ENCODE measurements around the gene SHISA8.

SHISA8 gene

DNA sequence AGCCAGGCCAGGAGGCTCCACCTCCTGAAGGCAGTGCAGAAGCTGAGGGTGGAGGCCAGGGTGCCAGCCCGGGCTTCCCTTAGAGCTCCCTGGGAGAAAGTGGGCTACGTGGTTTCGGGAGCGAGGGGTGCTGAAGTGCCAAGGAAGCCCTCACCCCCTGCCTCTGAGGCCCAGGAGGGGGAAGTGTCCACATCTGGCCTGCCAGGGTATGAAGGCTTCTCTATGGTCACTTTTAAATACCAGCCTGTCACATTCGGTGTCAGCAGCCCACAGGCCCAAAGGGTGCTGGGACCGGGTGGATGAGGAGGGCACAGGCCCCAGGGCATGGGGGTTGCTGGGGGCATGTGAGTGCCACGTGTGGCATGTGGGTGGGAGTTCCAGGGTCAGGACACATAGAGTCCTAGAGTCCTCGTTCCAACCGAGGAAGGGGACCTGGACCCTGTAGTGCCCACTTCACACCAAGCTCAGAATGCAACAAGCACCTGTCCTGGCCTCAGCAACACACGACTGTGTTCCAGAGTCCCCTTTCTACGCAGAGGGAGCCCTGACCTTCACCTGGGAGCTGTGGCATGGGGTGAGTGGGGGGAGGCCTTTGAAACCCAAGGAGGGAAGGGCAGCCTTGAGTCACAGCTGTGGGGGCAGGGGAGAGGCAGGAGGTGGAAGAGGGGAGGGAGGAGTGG, 1.7 kb downstream of the SHISA8 start:
- TF ChIP-seq ZNF274 (IDR thresholded peaks at IDR 0.05; ENCODE audit: low read depth, low read length): no peak
- no peak for TF ChIP-seq YY1 (IDR thresholded peaks at IDR 0.05; ENCODE audit: insufficient read depth, insufficient read length)
- TF ChIP-seq SUZ12 (IDR thresholded peaks at IDR 0.05; ENCODE audit: extremely low read depth, insufficient read depth, insufficient read length): no peak
- H3K9ac ChIP-seq (ENCODE audit: insufficient read length, low read depth): no peak overlapping the region
- no peaks in the 10 kb centered on the region for H3K9me3 ChIP-seq (ENCODE audit: insufficient read depth, low read length)
- no peak for DNase-seq (ENCODE audit: low read depth, low spot score)
- peaks cover 81% of the 10 kb centered on the region for H3K27me3 ChIP-seq (ENCODE audit: insufficient read depth, insufficient read length)
- H3K4me1 ChIP-seq (ENCODE audit: insufficient read depth, insufficient read length): peaks cover 18% of the 10 kb centered on the region
- H3K4me3 ChIP-seq (ENCODE audit: insufficient read length, low read depth): no peak overlapping the region
- no peaks in the 10 kb centered on the region for H3K36me3 ChIP-seq (ENCODE audit: insufficient read depth, insufficient read length, low read length)

DNA sequence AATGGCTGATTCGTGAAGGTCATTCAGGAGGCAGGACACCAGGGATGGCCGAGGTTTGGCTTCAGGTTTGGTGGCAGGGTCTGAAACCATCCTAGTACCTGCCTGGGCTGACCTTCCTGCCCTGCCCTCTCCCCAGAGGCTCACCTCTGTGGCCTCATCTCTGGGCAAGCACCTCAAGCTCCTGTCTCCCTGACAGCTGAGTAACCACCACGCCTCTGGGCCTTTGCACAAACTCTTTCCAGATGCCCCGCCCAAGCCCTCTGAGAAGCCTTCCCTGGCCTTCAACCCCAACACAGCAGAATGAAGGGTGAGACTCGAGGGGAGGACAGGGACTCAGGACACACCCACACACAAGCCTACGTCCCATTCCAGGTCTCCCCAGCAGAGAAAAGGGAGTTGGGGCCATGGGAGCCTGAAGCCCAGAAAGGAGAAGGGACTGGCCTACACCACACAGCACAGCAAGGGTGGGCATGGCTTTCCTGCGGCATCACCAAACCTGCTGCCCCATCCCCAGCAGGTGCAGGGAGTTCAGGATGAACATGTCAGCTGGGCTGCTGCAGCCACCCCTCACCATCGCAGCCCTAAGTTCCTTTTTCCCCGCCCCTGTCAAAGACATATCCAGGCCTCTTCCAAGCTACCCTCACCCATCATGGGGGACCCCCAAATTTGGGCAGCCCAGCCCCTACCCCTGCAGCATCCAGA, 2.4 kb downstream of the SHISA8 start:
- no peak overlapping the region for H3K4me3 ChIP-seq (ENCODE audit: insufficient read length, low read depth)
- DNase-seq (ENCODE audit: low read depth, low spot score): no peak
- no peaks in the 10 kb centered on the region for H3K9me3 ChIP-seq (ENCODE audit: insufficient read depth, low read length)
- peaks cover 74% of the 10 kb centered on the region for H3K27me3 ChIP-seq (ENCODE audit: insufficient read depth, insufficient read length)
- no peak for TF ChIP-seq SUZ12 (IDR thresholded peaks at IDR 0.05; ENCODE audit: extremely low read depth, insufficient read depth, insufficient read length)
- no peak for TF ChIP-seq ZNF274 (IDR thresholded peaks at IDR 0.05; ENCODE audit: low read depth, low read length)
- no peak for TF ChIP-seq YY1 (IDR thresholded peaks at IDR 0.05; ENCODE audit: insufficient read depth, insufficient read length)
- no peak overlapping the region for H3K9ac ChIP-seq (ENCODE audit: insufficient read length, low read depth)
- H3K36me3 ChIP-seq (ENCODE audit: insufficient read depth, insufficient read length, low read length): peaks cover 6% of the 10 kb centered on the region
- H3K4me1 ChIP-seq (ENCODE audit: insufficient read depth, insufficient read length): peaks cover 21% of the 10 kb centered on the region

DNA sequence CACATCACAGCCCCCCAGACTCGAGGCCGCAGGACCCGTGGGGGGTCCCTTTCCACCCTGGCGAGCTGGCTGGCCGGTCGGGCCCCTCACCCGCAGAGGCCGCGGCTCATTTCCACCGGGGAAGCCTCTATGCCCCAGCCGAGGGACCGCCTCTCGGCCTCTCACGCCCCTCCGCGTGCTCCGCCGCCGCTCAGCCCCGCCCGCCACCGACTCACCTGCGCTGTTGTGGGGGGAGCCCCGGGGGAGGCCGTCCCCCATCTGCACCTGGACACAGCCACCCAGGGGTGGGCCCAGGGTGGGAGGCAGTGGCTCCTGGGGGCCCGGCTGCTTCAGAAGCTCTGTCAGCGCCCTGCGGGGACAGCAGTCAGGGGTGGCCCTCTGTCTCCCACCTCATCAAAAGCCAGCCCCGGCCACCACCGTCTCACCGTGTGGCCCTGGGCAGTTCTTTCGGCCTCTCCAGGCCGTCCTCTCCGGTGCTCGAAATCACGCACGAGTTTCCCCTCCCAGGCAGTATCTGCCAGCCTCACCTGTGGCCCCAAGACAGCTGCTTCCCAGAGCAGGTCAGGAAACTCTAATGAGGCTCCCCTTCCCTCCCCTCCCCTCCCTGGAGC, 3.8 kb downstream of the SHISA8 start:
- Histone ChIP-seq H3K9ac (ENCODE audit: insufficient read length, low read depth) (no peak overlapping the region), H3K27me3 (ENCODE audit: insufficient read depth, insufficient read length) (peaks cover 60% of the 10 kb centered on the region), H3K4me1 (ENCODE audit: insufficient read depth, insufficient read length) (peaks cover 23% of the 10 kb centered on the region), H3K9me3 (ENCODE audit: insufficient read depth, low read length) (no peaks in the 10 kb centered on the region), H3K36me3 (ENCODE audit: insufficient read depth, insufficient read length, low read length) (peaks cover 9% of the 10 kb centered on the region), H3K4me3 (ENCODE audit: insufficient read length, low read depth) (no peak overlapping the region)
- TF ChIP-seq SUZ12 (IDR thresholded peaks at IDR 0.05; ENCODE audit: extremely low read depth, insufficient read depth, insufficient read length) (no peak), YY1 (IDR thresholded peaks at IDR 0.05; ENCODE audit: insufficient read depth, insufficient read length) (no peak), ZNF274 (IDR thresholded peaks at IDR 0.05; ENCODE audit: low read depth, low read length) (no peak)
- no peak for DNase-seq (ENCODE audit: low read depth, low spot score)

DNA sequence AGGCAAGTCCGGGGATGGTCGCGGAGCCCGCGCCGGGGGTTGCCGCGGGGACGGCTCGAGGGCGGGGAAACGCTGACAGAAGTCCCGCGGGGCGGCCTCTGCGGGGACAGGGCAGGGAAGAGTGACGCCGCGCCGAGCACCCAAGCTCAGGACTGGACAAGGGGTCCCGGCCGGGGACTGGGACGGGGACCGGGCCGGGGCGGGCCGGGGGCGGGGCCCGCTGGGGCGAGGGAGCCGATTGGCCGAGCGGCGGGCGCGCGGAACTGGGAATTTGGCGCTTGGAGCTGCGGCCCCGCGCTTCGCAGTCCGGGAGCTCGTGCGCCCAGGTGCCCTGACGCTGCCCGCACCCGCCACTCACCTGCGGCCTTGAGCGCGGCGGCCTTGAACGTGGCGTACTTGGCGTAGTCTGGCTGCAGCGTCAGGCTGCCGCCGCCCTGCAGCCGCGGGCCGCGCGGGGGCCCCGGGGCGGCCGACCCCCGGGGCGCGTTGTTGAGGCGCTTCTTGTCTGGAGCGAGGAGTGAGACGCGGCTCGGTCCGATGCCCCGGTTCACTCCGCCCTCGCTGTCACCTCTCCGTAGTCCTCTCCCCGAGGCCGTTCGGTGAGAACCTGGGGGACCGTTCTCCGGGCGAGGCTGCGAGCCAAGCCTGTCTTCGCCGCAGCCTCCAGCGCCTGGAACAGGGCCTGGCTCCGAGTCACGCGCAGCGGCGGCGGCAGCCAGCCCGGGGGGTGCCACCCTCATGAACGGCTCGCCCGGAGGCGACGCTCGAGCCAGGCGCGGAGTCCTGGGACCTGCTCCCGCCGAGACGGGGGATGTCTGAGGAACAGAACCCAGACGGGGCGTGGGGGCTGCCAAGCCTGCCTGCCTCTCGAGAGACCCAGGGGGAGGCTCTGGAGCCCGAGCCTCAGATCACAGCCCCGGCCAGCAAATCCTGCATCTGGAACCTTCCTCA, 4.5 kb downstream of the SHISA8 start:
- H3K27me3 ChIP-seq (ENCODE audit: insufficient read depth, insufficient read length): peaks cover 52% of the 10 kb centered on the region
- no peaks in the 10 kb centered on the region for H3K9me3 ChIP-seq (ENCODE audit: insufficient read depth, low read length)
- peaks cover 14% of the 10 kb centered on the region for H3K36me3 ChIP-seq (ENCODE audit: insufficient read depth, insufficient read length, low read length)
- H3K9ac ChIP-seq (ENCODE audit: insufficient read length, low read depth): peak overlapping the region; percentile 50
- H3K4me1 ChIP-seq (ENCODE audit: insufficient read depth, insufficient read length): peaks cover 23% of the 10 kb centered on the region
- peak; percentile 48 for TF ChIP-seq SUZ12 (IDR thresholded peaks at IDR 0.05; ENCODE audit: extremely low read depth, insufficient read depth, insufficient read length)
- no peak for TF ChIP-seq YY1 (IDR thresholded peaks at IDR 0.05; ENCODE audit: insufficient read depth, insufficient read length)
- no peak overlapping the region for H3K4me3 ChIP-seq (ENCODE audit: insufficient read length, low read depth)
- no peak for DNase-seq (ENCODE audit: low read depth, low spot score)

DNA sequence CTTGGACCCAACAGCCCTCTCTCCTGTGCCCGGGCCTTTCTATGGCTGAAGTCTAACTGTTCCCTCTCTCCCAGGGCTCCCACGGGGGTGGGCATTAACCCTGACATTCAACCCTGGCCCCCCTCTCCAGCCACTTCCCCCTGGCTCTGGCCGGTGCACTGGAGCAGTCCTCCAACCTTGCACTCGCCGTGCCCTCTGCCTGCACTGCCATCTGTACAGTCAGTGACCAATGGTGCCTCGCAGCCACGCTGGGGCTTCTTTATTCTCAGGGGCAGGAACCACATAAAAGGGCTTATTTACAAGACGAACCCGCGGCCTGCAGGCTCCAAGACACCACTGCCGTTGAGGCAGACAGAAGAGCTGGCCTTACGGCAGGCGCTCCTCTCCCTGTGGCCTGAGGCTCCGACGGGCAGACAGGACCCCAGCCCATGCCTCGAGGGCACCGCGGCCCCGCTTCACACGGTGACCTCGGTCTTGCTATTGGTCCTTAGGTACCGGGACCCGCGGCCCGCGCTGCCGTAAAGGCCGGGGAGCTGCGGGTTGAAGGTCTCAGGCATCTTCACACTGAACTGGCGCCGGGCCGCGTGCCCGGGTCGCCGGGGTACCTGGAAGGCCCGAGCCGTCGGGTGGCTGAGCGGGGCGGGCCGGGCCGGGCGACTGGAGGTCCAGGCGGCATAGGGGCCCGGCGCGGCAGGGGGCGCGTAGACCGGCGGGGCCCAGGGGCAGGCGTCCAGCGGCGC, 5.4 kb downstream of the SHISA8 start:
- no peak for TF ChIP-seq SUZ12 (IDR thresholded peaks at IDR 0.05; ENCODE audit: extremely low read depth, insufficient read depth, insufficient read length)
- no peak for TF ChIP-seq YY1 (IDR thresholded peaks at IDR 0.05; ENCODE audit: insufficient read depth, insufficient read length)
- no peak for TF ChIP-seq ZNF274 (IDR thresholded peaks at IDR 0.05; ENCODE audit: low read depth, low read length)
- peaks cover 44% of the 10 kb centered on the region for H3K27me3 ChIP-seq (ENCODE audit: insufficient read depth, insufficient read length)

More for the DNA sequence above, 5.4 kb downstream of the SHISA8 start:
- peaks cover 22% of the 10 kb centered on the region for H3K36me3 ChIP-seq (ENCODE audit: insufficient read depth, insufficient read length, low read length)
- peak overlapping the region; percentile 32 for H3K9ac ChIP-seq (ENCODE audit: insufficient read length, low read depth)
- H3K9me3 ChIP-seq (ENCODE audit: insufficient read depth, low read length): no peaks in the 10 kb centered on the region
- no peak for DNase-seq (ENCODE audit: low read depth, low spot score)
- no peak overlapping the region for H3K4me3 ChIP-seq (ENCODE audit: insufficient read length, low read depth)
- peaks cover 23% of the 10 kb centered on the region for H3K4me1 ChIP-seq (ENCODE audit: insufficient read depth, insufficient read length)
